ENCODE results near the gene LDLRAD2. TPM values are rescaled to one million over a fixed set of nuclear protein-coding genes. Genes with fewer than 3 reads are reported as not detected.
"Not testable (repeated sequence)": the region's sequence is repeated elsewhere in the genome, so short reads cannot be mapped to it uniquely, and the experiment has no call there.

LDLRAD2 gene
- polyA plus RNA-seq, 1 of the 3 experiments (the other 2 are of a cell fraction): 0.02 TPM

DNA sequence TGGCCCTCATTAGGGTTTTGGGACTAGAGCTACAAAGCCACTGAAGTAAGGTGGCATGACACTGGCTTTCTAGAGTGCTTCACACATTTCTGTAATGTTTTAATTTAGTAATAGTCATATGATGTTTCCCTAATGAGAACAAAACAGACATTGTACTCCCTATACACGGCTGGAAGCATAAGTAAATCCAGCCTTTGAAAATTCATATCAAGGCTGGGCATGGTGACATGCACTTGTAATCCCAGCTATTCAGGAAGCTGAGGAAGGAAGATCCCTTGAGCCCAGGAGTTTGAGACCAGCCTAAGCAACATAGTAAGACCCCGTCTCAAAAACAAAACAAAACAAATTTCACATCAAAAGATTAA, 36.5 kb upstream of the LDLRAD2 start:
- Histone ChIP-seq H3K27me3 (ENCODE audit: insufficient read depth) (no peaks in the 10 kb centered on the region), H3K36me3 (replicated peaks in 1 of 2; ENCODE audit: control insufficient read depth in 1 of 2, insufficient read depth in 2 of 2, low read length in 1 of 2) (peaks cover 0 to 10% of the 10 kb centered on the region in 2 experiments), H3K4me3 (ENCODE audit: low read depth in 2 of 2, low read length in 1 of 2) (no peak overlapping the region), H3K4me1 (ENCODE audit: control insufficient read depth in 1 of 2, insufficient read depth in 2 of 2, low read depth in 1 of 2, low read length in 1 of 2) (no peaks in the 10 kb centered on the region), H3K9me3 (no peaks in the 10 kb centered on the region), H2AFZ (ENCODE audit: low read depth) (no peak overlapping the region), H3K4me2 (no peak overlapping the region), H3K27ac (ENCODE audit: low read depth in 2 of 2, low read length in 1 of 2) (no peak overlapping the region), H4K20me1 (ENCODE audit: insufficient read depth) (peaks cover 92% of the 10 kb centered on the region), H3K9ac (no peak overlapping the region), H3F3A (replicated peaks; ENCODE audit: insufficient read depth) (peaks cover 10% of the 10 kb centered on the region), H3K79me2 (ENCODE audit: insufficient read depth) (peaks cover 99% of the 10 kb centered on the region), H3K9me2 (no peaks in the 10 kb centered on the region)
- no peak for DNase-seq
- ChIA-PET POLR2A (no interaction called here), CTCF (interaction anchor here (0.9 to 1.0 kb wide), 2 partner anchors 55 to 88 kb away, joined by 3 read pairs; no protein-coding TSS in a partner anchor)
- TF ChIP-seq RCOR1 (IDR thresholded peaks at IDR 0.05; ENCODE audit: low read length) (no peak), RFX5 (IDR thresholded peaks at IDR 0.05; ENCODE audit: low read length) (no peak), GABPA (IDR thresholded peaks at IDR 0.05; ENCODE audit: low read depth) (no peak)
- 69% methylated on average over 2 of the region's 2 CpGs for WGBS (ENCODE audit: low lambda C conversion rate)

GRCh38 chr1:21775985-21776562, 36.0 kb upstream of the LDLRAD2 start:
- Histone ChIP-seq H3K27ac (ENCODE audit: low read depth in 2 of 2, low read length in 1 of 2) (no peak overlapping the region), H3K27me3 (ENCODE audit: insufficient read depth) (no peaks in the 10 kb centered on the region), H2AFZ (ENCODE audit: low read depth) (no peak overlapping the region), H3K4me3 (ENCODE audit: low read depth in 2 of 2, low read length in 1 of 2) (no peak overlapping the region), H3K9me2 (no peaks in the 10 kb centered on the region), H3K79me2 (ENCODE audit: insufficient read depth) (peaks cover 99% of the 10 kb centered on the region), H4K20me1 (ENCODE audit: insufficient read depth) (peaks cover 86% of the 10 kb centered on the region), H3K9ac (no peak overlapping the region), H3F3A (replicated peaks; ENCODE audit: insufficient read depth) (peaks cover 11% of the 10 kb centered on the region), H3K4me2 (no peak overlapping the region), H3K9me3 (no peaks in the 10 kb centered on the region), H3K36me3 (replicated peaks in 1 of 2; ENCODE audit: control insufficient read depth in 1 of 2, insufficient read depth in 2 of 2, low read length in 1 of 2) (peaks cover 0 to 10% of the 10 kb centered on the region in 2 experiments), H3K4me1 (ENCODE audit: control insufficient read depth in 1 of 2, insufficient read depth in 2 of 2, low read depth in 1 of 2, low read length in 1 of 2) (no peaks in the 10 kb centered on the region)
- ChIA-PET CTCF (interaction anchor here (0.9 to 1.0 kb wide), 2 partner anchors 56 to 88 kb away, joined by 3 read pairs; no protein-coding TSS in a partner anchor), POLR2A (interaction anchor here (0.6 kb wide), 1 partner anchor 544 kb away, joined by 3 read pairs; no protein-coding TSS in a partner anchor)
- no peak for TF ChIP-seq JUND (IDR thresholded peaks at IDR 0.05)
- no peak for DNase-seq

DNA sequence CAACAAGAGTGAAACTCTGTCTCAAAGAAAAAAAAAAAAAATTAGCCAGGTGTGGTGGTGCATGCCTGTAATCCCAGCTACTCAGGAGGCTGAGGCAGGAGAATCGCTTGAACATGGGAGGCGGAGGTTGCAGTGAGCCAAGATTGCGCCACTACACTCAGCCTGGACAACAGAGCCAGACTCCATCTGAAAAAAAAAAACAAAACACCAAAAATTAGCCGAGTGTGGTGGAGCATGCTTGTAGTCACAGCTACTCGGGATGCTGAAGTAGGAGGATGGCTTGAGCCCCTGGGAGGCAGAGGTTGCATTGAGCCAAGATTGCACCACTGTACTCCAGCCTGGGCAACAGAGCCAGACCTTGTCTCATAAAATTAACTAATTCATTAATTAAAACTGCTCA, 35.1 kb upstream of the LDLRAD2 start:
- H2AFZ ChIP-seq (ENCODE audit: low read depth); H3K9ac ChIP-seq; H3K9me2 ChIP-seq; H3K9me3 ChIP-seq; H3K27ac ChIP-seq (ENCODE audit: low read depth in 2 of 2, low read length in 1 of 2); DNase-seq; H3K4me1 ChIP-seq (ENCODE audit: control insufficient read depth in 1 of 2, insufficient read depth in 2 of 2, low read depth in 1 of 2, low read length in 1 of 2); H3K4me3 ChIP-seq (ENCODE audit: low read depth in 2 of 2, low read length in 1 of 2); CTCF ChIA-PET; H3K27me3 ChIP-seq (ENCODE audit: insufficient read depth); H3K4me2 ChIP-seq; H3K36me3 ChIP-seq (replicated peaks in 1 of 2; ENCODE audit: control insufficient read depth in 1 of 2, insufficient read depth in 2 of 2, low read length in 1 of 2): not testable (repeated sequence)
- Histone ChIP-seq H3K79me2 (ENCODE audit: insufficient read depth) (peaks cover 100% of the 10 kb centered on the region), H4K20me1 (ENCODE audit: insufficient read depth) (peaks cover 80% of the 10 kb centered on the region), H3F3A (replicated peaks; ENCODE audit: insufficient read depth) (peaks cover 14% of the 10 kb centered on the region)
- POLR2A ChIA-PET: interaction anchor here (0.6 kb wide), 1 partner anchor 543 kb away, joined by 3 read pairs; no protein-coding TSS in a partner anchor
- 85% methylated on average over 5 of the region's 5 CpGs for WGBS (ENCODE audit: low lambda C conversion rate)

DNA sequence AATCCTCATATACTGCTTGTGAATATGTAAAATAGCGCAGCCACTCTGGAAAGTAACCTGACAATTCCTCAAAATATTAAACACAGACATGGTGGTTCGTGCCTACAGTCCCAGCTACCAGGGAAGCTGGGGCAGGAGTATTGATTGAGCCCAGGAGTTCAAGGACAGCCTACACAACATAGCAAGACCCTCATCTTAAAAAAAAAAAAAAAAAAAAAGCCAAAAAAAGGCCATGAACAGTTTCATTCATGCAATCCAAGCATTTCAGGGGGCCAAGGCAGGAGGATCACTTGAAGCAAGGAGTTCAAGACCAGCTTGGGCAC, 33.7 kb upstream of the LDLRAD2 start:
- Histone ChIP-seq H2AFZ (ENCODE audit: low read depth) (no peak overlapping the region), H3K27ac (ENCODE audit: low read depth in 2 of 2, low read length in 1 of 2) (no peak overlapping the region), H3K4me1 (ENCODE audit: control insufficient read depth in 1 of 2, insufficient read depth in 2 of 2, low read depth in 1 of 2, low read length in 1 of 2) (peaks cover 0 to 3% of the 10 kb centered on the region in 2 experiments; a peak in 1 of 4 replicates), H3K27me3 (ENCODE audit: insufficient read depth) (no peaks in the 10 kb centered on the region), H3K9me3 (no peaks in the 10 kb centered on the region), H3K9ac (no peak overlapping the region), H3K9me2 (no peaks in the 10 kb centered on the region), H4K20me1 (ENCODE audit: insufficient read depth) (peaks cover 65% of the 10 kb centered on the region), H3F3A (replicated peaks; ENCODE audit: insufficient read depth) (peaks cover 21% of the 10 kb centered on the region), H3K79me2 (ENCODE audit: insufficient read depth) (peaks cover 96% of the 10 kb centered on the region), H3K4me3 (ENCODE audit: low read depth in 2 of 2, low read length in 1 of 2) (no peak overlapping the region), H3K4me2 (no peak overlapping the region), H3K36me3 (replicated peaks in 1 of 2; ENCODE audit: control insufficient read depth in 1 of 2, insufficient read depth in 2 of 2, low read length in 1 of 2) (peaks cover 0 to 10% of the 10 kb centered on the region in 2 experiments)
- 100% methylated on average over 2 of the region's 2 CpGs for WGBS (ENCODE audit: low lambda C conversion rate)
- DNase-seq: no peak
- ChIA-PET POLR2A (no interaction called here), CTCF (no interaction called here)
- TF ChIP-seq, protein P1, sequence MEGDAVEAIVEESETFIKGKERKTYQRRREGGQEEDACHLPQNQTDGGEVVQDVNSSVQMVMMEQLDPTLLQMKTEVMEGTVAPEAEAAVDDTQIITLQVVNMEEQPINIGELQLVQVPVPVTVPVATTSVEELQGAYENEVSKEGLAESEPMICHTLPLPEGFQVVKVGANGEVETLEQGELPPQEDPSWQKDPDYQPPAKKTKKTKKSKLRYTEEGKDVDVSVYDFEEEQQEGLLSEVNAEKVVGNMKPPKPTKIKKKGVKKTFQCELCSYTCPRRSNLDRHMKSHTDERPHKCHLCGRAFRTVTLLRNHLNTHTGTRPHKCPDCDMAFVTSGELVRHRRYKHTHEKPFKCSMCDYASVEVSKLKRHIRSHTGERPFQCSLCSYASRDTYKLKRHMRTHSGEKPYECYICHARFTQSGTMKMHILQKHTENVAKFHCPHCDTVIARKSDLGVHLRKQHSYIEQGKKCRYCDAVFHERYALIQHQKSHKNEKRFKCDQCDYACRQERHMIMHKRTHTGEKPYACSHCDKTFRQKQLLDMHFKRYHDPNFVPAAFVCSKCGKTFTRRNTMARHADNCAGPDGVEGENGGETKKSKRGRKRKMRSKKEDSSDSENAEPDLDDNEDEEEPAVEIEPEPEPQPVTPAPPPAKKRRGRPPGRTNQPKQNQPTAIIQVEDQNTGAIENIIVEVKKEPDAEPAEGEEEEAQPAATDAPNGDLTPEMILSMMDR (IDR thresholded peaks at IDR 0.05): no peak
- TF ChIP-seq MEF2A (IDR thresholded peaks at IDR 0.05; ENCODE audit: borderline replicate concordance, low read depth) (no peak), SMC3 (IDR thresholded peaks at IDR 0.05; ENCODE audit: low read depth, low read length) (no peak), EZH2phosphoT487 (IDR thresholded peaks at IDR 0.05; ENCODE audit: borderline replicate concordance, low read depth) (no peak), RCOR1 (IDR thresholded peaks at IDR 0.05; ENCODE audit: low read length) (no peak)
- TF ChIP-seq, protein P2, sequence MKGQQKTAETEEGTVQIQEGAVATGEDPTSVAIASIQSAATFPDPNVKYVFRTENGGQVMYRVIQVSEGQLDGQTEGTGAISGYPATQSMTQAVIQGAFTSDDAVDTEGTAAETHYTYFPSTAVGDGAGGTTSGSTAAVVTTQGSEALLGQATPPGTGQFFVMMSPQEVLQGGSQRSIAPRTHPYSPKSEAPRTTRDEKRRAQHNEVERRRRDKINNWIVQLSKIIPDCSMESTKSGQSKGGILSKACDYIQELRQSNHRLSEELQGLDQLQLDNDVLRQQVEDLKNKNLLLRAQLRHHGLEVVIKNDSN (IDR thresholded peaks at IDR 0.05; ENCODE audit: borderline replicate concordance, low read depth): no peak
- TF ChIP-seq, protein P3, sequence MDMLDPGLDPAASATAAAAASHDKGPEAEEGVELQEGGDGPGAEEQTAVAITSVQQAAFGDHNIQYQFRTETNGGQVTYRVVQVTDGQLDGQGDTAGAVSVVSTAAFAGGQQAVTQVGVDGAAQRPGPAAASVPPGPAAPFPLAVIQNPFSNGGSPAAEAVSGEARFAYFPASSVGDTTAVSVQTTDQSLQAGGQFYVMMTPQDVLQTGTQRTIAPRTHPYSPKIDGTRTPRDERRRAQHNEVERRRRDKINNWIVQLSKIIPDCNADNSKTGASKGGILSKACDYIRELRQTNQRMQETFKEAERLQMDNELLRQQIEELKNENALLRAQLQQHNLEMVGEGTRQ (IDR thresholded peaks at IDR 0.05; ENCODE audit: borderline replicate concordance, low read depth, low read length): no peak
- TF ChIP-seq, protein P4, sequence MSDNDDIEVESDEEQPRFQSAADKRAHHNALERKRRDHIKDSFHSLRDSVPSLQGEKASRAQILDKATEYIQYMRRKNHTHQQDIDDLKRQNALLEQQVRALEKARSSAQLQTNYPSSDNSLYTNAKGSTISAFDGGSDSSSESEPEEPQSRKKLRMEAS (IDR thresholded peaks at IDR 0.05; ENCODE audit: low read depth): no peak

Data from SK-N-SH (cell line).